ENCODE measurements around the gene PDXP. TPM values are rescaled to one million over a fixed set of nuclear protein-coding genes. Genes with fewer than 3 reads are reported as not detected.

PDXP gene
- total RNA-seq, 1 donor = 5.8 TPM

DNA sequence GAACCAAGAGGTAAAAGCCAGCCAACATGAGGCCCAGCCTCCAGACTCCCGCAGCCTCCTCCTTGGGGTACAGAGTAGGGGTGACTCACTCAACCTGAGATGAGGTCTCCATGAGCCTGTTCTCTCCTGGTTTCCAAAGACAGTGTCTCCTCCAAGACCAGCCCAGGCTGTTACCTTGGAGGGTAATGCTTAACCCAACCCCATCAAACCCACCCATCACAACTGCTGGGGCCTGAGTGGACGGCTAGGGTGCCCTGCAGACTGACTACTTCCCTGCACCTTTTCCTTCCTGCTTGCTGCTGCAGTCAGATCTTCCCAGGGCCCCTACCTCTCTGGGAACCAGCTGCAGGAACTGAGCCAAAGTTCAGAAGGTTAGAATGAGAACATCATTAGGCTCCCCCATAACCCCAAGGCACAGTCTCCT is 22.5 kb downstream of the PDXP start:
- Histone ChIP-seq H3K9me3 (ENCODE audit: low read depth, low read length) (no peaks in the 10 kb centered on the region), H3K4me2 (ENCODE audit: insufficient read depth, low read length) (no peak overlapping the region), H4K20me1 (ENCODE audit: insufficient read depth, low read length) (peaks cover 38% of the 10 kb centered on the region), H3K27me3 (ENCODE audit: insufficient read depth, low read length) (no peaks in the 10 kb centered on the region), H3K36me3 (ENCODE audit: insufficient read depth, low read length) (peaks cover 26% of the 10 kb centered on the region), H3K79me2 (ENCODE audit: insufficient read depth, low read length) (peaks cover 22% of the 10 kb centered on the region), H3K4me3 (ENCODE audit: insufficient read depth, low read length) (no peak overlapping the region), H2AFZ (ENCODE audit: low read length) (no peak overlapping the region), H3K27ac (ENCODE audit: low read depth, low read length) (peak overlapping the region; percentile 20), H3K4me1 (ENCODE audit: insufficient read depth, low read length) (peaks cover 16% of the 10 kb centered on the region)
- peak; percentile 85 for DNase-seq (ENCODE audit: insufficient read length, low spot score, missing footprints)
- TF ChIP-seq, protein P1, sequence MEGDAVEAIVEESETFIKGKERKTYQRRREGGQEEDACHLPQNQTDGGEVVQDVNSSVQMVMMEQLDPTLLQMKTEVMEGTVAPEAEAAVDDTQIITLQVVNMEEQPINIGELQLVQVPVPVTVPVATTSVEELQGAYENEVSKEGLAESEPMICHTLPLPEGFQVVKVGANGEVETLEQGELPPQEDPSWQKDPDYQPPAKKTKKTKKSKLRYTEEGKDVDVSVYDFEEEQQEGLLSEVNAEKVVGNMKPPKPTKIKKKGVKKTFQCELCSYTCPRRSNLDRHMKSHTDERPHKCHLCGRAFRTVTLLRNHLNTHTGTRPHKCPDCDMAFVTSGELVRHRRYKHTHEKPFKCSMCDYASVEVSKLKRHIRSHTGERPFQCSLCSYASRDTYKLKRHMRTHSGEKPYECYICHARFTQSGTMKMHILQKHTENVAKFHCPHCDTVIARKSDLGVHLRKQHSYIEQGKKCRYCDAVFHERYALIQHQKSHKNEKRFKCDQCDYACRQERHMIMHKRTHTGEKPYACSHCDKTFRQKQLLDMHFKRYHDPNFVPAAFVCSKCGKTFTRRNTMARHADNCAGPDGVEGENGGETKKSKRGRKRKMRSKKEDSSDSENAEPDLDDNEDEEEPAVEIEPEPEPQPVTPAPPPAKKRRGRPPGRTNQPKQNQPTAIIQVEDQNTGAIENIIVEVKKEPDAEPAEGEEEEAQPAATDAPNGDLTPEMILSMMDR (IDR thresholded peaks at IDR 0.05; ENCODE audit: extremely low read depth, low read depth, low read length) = no peak

DNA sequence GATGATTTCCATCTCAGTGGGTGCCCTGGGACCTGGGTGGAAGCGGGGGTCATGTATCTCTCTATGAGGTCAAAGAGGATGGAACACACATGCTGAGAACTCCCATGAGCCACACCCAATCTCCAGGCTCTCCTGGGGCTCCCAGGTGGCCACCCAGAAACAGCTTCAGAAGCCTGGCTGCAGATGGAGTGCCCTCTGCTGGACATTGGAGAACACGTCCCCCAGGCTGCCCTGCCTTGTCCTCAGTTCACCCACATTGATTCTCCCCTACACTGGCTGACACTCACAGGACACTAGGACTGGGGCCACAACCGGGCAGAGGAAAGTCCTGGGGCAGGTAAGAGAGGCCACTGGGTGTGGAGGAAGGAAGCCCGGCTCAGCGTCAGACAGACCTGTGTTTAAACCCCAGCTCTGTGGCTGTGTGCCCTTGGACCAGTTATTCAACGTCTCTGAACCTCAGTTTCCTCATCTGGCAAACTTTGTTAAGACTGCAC is 23.1 kb downstream of the PDXP start:
- DNase-seq (ENCODE audit: insufficient read length, low spot score, missing footprints) = peak; percentile 95
- H4K20me1 ChIP-seq (ENCODE audit: insufficient read depth, low read length) = peaks cover 34% of the 10 kb centered on the region
- peaks cover 16% of the 10 kb centered on the region for H3K4me1 ChIP-seq (ENCODE audit: insufficient read depth, low read length)
- H3K27ac ChIP-seq (ENCODE audit: low read depth, low read length) = peak overlapping the region; percentile 17
- H3K4me3 ChIP-seq (ENCODE audit: insufficient read depth, low read length) = no peak overlapping the region
- no peaks in the 10 kb centered on the region for H3K9me3 ChIP-seq (ENCODE audit: low read depth, low read length)
- H3K36me3 ChIP-seq (ENCODE audit: insufficient read depth, low read length) = peaks cover 26% of the 10 kb centered on the region
- TF ChIP-seq, protein P1 (IDR thresholded peaks at IDR 0.05; ENCODE audit: extremely low read depth, low read depth, low read length) = peak; percentile 92
- H3K4me2 ChIP-seq (ENCODE audit: insufficient read depth, low read length) = no peak overlapping the region
- no peaks in the 10 kb centered on the region for H3K27me3 ChIP-seq (ENCODE audit: insufficient read depth, low read length)
- H2AFZ ChIP-seq (ENCODE audit: low read length) = no peak overlapping the region
- peaks cover 20% of the 10 kb centered on the region for H3K79me2 ChIP-seq (ENCODE audit: insufficient read depth, low read length)

DNA sequence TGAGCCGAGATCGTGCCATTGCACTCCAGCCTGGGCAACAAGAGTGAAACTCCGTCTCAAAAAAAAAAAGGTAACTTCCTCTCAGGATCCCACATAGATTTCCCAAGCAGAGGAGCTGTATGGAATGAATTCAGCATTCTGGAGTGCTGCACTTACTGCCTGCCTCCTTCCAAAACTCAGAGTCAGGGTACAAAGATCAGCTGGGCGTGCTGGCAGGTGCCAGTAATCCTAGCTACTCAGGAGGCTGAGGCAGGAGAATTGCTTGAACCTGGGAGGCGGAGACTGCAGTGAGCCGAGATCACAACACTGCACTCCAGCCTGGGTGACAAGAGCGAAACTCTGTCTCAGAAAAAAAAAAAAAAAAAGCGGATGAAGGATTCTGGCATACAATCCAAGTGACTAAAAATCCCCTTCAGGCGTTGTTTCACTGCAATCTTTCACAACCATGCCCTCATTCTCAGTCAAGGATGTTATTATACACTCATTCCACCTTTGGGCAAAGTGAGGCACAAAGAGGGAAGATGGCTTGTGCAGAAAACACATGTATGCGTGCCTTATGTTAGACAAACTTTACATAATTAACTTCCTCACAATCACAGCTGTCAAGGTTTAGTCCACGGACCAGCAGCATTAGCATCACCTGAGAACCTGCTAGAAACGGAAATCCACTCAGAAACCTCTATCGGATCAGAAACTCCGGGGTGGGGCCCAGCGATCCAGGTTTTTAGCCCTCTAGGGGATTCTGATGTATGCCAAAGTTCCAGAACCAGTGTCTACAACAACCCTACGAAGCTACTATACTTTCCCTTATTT is 26.5 kb downstream of the PDXP start:
- H4K20me1 ChIP-seq (ENCODE audit: insufficient read depth, low read length) = peaks cover 16% of the 10 kb centered on the region
- no peak overlapping the region for H2AFZ ChIP-seq (ENCODE audit: low read length)
- H3K79me2 ChIP-seq (ENCODE audit: insufficient read depth, low read length) = peaks cover 26% of the 10 kb centered on the region
- no peak overlapping the region for H3K27ac ChIP-seq (ENCODE audit: low read depth, low read length)
- peaks cover 10% of the 10 kb centered on the region for H3K4me1 ChIP-seq (ENCODE audit: insufficient read depth, low read length)
- no peaks in the 10 kb centered on the region for H3K27me3 ChIP-seq (ENCODE audit: insufficient read depth, low read length)
- H3K9me3 ChIP-seq (ENCODE audit: low read depth, low read length) = no peaks in the 10 kb centered on the region
- H3K4me2 ChIP-seq (ENCODE audit: insufficient read depth, low read length) = no peak overlapping the region
- H3K4me3 ChIP-seq (ENCODE audit: insufficient read depth, low read length) = no peak overlapping the region
- no peak for DNase-seq (ENCODE audit: insufficient read length, low spot score, missing footprints)
- TF ChIP-seq, protein P1 (IDR thresholded peaks at IDR 0.05; ENCODE audit: extremely low read depth, low read depth, low read length) = no peak
- peaks cover 13% of the 10 kb centered on the region for H3K36me3 ChIP-seq (ENCODE audit: insufficient read depth, low read length)
